ENCODE results near the gene ANKRD49. TPM values are rescaled to one million over a fixed set of nuclear protein-coding genes. Genes with fewer than 3 reads are reported as not detected.
A peak's percentile ranks its signal among the peaks of the same experiment; 100 is the strongest.

ANKRD49 gene
- total RNA-seq, 1 donor from 2014 or later = 16.6 TPM

DNA sequence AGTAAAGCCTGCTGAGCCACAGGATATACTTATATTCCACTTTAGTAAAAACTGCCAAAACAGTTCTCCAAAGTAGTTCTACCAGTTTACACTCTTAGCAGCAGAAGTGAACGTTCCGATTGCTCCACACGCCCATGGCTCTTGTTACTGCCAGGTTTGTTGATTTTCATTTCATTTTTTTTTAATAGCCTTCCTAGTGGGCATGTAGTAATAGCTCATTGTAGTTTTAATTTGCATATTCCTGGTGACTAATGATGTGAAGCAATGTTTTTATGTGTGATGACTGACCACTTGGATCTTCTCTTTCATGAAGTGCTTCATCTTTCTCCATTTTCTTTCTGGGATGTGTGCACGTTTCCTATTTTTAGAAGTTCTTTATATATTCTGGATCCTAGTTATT is 13.7 kb downstream of the ANKRD49 start:
- no peak for ATAC-seq
- TF ChIP-seq, protein P1, sequence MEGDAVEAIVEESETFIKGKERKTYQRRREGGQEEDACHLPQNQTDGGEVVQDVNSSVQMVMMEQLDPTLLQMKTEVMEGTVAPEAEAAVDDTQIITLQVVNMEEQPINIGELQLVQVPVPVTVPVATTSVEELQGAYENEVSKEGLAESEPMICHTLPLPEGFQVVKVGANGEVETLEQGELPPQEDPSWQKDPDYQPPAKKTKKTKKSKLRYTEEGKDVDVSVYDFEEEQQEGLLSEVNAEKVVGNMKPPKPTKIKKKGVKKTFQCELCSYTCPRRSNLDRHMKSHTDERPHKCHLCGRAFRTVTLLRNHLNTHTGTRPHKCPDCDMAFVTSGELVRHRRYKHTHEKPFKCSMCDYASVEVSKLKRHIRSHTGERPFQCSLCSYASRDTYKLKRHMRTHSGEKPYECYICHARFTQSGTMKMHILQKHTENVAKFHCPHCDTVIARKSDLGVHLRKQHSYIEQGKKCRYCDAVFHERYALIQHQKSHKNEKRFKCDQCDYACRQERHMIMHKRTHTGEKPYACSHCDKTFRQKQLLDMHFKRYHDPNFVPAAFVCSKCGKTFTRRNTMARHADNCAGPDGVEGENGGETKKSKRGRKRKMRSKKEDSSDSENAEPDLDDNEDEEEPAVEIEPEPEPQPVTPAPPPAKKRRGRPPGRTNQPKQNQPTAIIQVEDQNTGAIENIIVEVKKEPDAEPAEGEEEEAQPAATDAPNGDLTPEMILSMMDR (IDR thresholded peaks at IDR 0.05) = no peak
- Histone ChIP-seq H3K4me1 (peaks cover 5% of the 10 kb centered on the region), H3K9me3 (no peaks in the 10 kb centered on the region), H3K36me3 (no peaks in the 10 kb centered on the region), H3K27ac (no peak overlapping the region), H3K4me3 (no peak overlapping the region), H3K27me3 (no peaks in the 10 kb centered on the region)
- intact Hi-C loops (cut with DNase I) = no loop called here
- DNase-seq = no peak

DNA sequence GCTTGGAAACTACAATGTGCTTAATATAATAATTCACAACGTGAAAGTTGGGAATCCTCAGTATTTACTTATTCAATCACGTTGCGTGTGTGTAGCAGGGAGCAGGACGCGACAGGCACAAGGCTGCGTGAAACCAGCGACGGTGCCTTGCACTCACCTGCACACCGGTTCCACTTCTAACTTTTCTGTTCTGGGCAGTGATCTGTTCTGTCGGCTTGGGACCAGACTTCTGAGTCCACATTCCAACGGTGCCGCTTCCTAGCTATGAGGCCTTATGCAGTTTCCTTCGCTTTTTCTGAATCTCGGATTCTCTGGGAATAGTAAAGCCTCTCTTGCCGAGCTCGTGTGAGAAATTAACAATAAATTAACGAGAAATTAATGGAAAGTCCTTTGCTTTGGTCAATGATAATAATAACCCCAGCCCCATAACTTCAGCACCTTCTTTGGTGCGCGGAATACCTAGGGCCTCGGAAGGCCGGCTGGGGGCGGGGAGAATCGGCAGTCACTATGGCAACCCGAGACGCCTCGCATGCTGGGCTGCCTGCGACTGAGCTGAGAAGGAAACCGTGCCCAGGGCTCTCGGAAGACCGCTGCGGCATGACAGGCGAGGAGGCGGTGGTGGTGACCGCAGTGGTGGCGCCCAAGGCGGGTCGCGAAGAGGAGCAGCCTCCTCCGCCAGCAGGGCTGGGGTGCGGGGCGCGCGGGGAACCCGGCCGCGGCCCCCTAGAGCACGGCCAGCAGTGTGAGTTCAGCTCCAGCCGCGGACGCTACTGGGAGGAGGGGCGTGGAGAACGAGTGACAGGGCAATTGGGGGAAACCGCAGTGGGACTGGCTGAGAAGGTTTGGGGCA is 18.4 kb downstream of the ANKRD49 start, which contains the start of gene C11orf97:
C11orf97 (plus strand) TSS at position 530 of the 850 bp plus-strand sequence; CDS start at position 598, 68 bp downstream.
- ATAC-seq (peak; percentile 93), DNase-seq (peak; percentile 84)
- Histone ChIP-seq H3K27me3 (no peaks in the 10 kb centered on the region), H3K36me3 (no peaks in the 10 kb centered on the region), H3K27ac (no peak within 1 kb of the TSS), H3K4me1 (peaks cover 5% of the 10 kb centered on the region), H3K9me3 (no peaks in the 10 kb centered on the region), H3K4me3 (peak within 1 kb of the TSS; percentile 57)
- intact Hi-C loops (cut with DNase I) = no loop called here
- TF ChIP-seq, protein P1 (IDR thresholded peaks at IDR 0.05) = no peak

DNA sequence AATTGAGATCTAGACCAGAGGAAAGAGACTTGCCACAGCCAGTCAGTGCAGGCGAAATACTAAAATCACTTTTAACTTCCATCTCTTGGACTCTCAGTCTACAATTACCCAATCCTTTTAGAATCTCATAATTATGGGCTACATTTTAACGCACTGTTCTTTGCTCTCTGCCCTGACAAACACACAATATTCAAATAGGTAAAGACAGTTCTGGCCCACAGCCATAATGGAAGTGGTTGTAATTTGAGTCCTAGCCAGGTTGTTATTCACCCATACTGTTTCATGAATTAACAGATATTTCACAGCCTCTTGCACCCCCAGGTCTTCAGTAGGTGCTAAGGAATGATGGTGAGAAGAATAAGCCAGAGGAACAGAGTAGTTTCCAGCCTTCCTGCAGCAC is 19.3 kb downstream of the ANKRD49 start:
- Histone ChIP-seq H3K4me3 (no peak overlapping the region), H3K27ac (no peak overlapping the region), H3K27me3 (no peaks in the 10 kb centered on the region), H3K36me3 (no peaks in the 10 kb centered on the region), H3K4me1 (peaks cover 5% of the 10 kb centered on the region), H3K9me3 (no peaks in the 10 kb centered on the region)
- peak; percentile 32 for ATAC-seq
- no peak for DNase-seq
- TF ChIP-seq, protein P1 (IDR thresholded peaks at IDR 0.05) = no peak
- intact Hi-C loops (cut with DNase I) = no loop called here

DNA sequence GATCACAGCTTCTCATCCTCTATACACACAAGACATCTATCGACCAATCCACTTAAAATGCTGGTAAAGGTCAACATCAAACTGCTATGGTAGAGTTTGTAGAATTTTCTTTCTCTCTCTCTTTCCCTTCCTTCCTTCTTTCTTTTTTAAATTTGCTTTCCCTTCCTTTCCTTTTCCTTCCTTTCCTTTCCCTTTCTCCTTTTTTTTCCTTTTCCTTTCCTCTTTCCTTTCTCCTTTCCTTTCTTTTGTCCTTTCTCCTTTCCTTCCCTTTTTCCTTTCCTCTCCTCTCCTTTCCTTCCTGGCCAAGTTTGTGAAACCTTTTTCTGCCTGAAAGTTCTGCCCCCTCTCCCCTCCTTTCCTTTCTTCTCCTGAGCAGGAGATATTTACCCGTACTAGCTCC is 21.6 kb downstream of the ANKRD49 start:
- no peak overlapping the region for H3K4me3 ChIP-seq
- no peak for ATAC-seq
- H3K36me3 ChIP-seq = no peaks in the 10 kb centered on the region
- no peak overlapping the region for H3K27ac ChIP-seq
- TF ChIP-seq, protein P1 (IDR thresholded peaks at IDR 0.05) = no peak
- no peaks in the 10 kb centered on the region for H3K27me3 ChIP-seq
- no peaks in the 10 kb centered on the region for H3K9me3 ChIP-seq
- intact Hi-C loops (cut with DNase I) = no loop called here
- no peak for DNase-seq
- peaks cover 5% of the 10 kb centered on the region for H3K4me1 ChIP-seq

DNA sequence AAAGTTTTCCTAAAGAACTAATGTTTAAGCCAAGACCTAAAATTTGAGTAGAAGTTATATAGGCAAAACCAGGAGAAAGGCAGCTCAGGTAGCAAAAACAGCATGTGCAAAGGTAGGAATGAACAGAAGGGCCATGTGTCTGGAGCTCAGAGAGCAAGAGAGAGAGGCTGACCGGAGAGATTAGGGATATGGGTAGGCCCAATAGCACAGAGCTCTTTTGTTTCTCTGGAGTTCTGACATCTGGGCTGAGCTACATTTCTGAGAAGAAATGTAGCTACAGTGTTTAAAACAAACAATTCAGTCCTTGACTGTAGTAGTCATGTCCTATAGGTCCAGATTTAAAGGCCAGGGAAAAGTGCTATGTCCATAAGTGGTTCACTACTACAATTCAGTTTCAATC is 22.9 kb downstream of the ANKRD49 start:
- H3K27ac ChIP-seq = no peak overlapping the region
- intact Hi-C loops (cut with DNase I) = no loop called here
- no peaks in the 10 kb centered on the region for H3K36me3 ChIP-seq
- peaks cover 5% of the 10 kb centered on the region for H3K4me1 ChIP-seq
- no peaks in the 10 kb centered on the region for H3K27me3 ChIP-seq
- no peak overlapping the region for H3K4me3 ChIP-seq
- no peak for ATAC-seq
- DNase-seq = no peak
- no peaks in the 10 kb centered on the region for H3K9me3 ChIP-seq
- TF ChIP-seq, protein P1 (IDR thresholded peaks at IDR 0.05) = no peak
